ENCODE measurements around the gene RAPGEF4.
"Not testable (repeated sequence)": the region's sequence is repeated elsewhere in the genome, so short reads cannot be mapped to it uniquely, and the experiment has no call there.

Gene RAPGEF4

DNA sequence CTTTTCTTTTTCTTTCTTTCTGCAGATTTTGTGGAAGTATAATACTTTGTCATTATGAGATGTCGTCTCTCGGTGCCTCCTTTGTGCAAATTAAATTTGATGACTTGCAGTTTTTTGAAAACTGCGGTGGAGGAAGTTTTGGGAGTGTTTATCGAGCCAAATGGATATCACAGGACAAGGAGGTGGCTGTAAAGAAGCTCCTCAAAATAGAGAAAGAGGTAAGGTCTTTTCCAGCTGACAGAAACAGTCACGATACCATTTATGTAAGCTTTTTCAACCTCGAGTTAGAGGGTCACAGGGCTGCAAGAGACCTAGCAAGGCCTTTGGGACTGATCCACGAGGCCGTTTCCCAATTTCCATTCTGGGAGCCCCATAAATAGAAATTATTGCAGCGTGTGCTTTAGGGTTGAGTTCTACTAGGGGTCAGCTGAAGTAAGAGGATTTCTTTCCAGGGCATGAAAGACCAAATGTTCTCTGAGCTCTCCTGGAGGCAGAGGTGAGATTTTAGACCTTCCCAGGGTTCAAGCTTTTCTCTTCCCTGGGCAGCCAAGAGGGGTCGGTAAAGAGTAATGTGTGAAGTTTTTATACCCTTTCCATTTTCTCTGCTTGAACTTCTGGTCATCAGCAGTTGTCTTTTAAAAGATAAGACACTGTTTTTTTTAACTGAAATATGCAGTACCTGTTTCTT is 355.5 kb downstream of the RAPGEF4 start:
- DNase-seq (ENCODE audit: low spot score), result no peak
- in situ Hi-C loops (cut with MboI; ENCODE audit: low sequenced_read_pairs, unreplicated experiment), result no loop called here

GRCh38 chr2:173091910-173092309 is 356.3 kb downstream of the RAPGEF4 start:
- no peak for DNase-seq (ENCODE audit: low spot score)
- TF ChIP-seq, protein P1, sequence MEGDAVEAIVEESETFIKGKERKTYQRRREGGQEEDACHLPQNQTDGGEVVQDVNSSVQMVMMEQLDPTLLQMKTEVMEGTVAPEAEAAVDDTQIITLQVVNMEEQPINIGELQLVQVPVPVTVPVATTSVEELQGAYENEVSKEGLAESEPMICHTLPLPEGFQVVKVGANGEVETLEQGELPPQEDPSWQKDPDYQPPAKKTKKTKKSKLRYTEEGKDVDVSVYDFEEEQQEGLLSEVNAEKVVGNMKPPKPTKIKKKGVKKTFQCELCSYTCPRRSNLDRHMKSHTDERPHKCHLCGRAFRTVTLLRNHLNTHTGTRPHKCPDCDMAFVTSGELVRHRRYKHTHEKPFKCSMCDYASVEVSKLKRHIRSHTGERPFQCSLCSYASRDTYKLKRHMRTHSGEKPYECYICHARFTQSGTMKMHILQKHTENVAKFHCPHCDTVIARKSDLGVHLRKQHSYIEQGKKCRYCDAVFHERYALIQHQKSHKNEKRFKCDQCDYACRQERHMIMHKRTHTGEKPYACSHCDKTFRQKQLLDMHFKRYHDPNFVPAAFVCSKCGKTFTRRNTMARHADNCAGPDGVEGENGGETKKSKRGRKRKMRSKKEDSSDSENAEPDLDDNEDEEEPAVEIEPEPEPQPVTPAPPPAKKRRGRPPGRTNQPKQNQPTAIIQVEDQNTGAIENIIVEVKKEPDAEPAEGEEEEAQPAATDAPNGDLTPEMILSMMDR (IDR thresholded peaks at IDR 0.05; ENCODE audit: borderline replicate concordance, control extremely low read depth, extremely low read depth, insufficient read depth, missing control alignments), result no peak

More for the DNA sequence above, 355.5 kb downstream of the RAPGEF4 start:
- TF ChIP-seq, protein P1 (IDR thresholded peaks at IDR 0.05; ENCODE audit: borderline replicate concordance, control extremely low read depth, extremely low read depth, insufficient read depth, missing control alignments), result no peak

GRCh38 chr2:173092844-173093402 is 357.3 kb downstream of the RAPGEF4 start:
- in situ Hi-C loops (cut with MboI; ENCODE audit: low sequenced_read_pairs, unreplicated experiment), result no loop called here
- no peak for DNase-seq (ENCODE audit: low spot score)
- TF ChIP-seq, protein P1 (IDR thresholded peaks at IDR 0.05; ENCODE audit: borderline replicate concordance, control extremely low read depth, extremely low read depth, insufficient read depth, missing control alignments), result no peak

More at GRCh38 chr2:173091910-173092309, 356.3 kb downstream of the RAPGEF4 start:
- in situ Hi-C loops (cut with MboI; ENCODE audit: low sequenced_read_pairs, unreplicated experiment), result no loop called here

DNA sequence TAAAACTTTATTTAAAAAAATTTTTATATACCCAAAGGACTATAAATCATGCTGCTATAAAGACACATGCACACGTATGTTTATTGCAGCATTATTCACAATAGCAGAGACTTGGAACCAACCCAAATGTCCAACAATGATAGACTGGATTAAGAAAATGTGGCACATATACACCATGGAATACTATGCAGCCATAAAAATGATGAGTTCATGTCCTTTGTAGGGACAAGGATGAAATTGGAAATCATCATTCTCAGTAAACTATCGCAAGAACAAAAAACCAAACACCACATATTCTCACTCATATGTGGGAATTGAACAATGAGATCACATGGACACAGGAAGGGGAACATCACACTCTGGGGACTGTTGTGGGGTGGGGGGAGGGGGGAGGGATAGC is 358.0 kb downstream of the RAPGEF4 start:
- DNase-seq (ENCODE audit: low spot score); in situ Hi-C loops (cut with MboI; ENCODE audit: low sequenced_read_pairs, unreplicated experiment): not testable (repeated sequence)

DNA sequence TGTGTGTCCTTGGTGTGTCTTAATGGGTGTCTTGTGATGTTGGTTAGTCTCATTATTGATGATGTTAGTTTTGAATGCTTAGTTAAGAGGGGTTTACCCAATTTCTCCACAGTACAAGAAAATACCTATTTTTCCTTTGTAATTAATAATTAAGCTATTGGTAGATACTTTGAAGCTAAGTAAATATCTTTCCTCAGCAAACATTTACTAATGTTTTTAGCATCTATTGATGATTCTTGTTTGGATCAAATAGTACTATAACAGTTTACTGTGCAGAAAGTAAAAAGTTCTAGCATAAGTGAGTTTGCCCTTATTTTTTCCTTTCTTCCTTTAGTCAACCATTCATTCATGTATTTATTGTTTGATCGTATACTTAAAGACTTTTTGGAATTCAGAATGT is 359.1 kb downstream of the RAPGEF4 start:
- DNase-seq (ENCODE audit: low spot score), result no peak
- TF ChIP-seq, protein P1 (IDR thresholded peaks at IDR 0.05; ENCODE audit: borderline replicate concordance, control extremely low read depth, extremely low read depth, insufficient read depth, missing control alignments), result no peak
- in situ Hi-C loops (cut with MboI; ENCODE audit: low sequenced_read_pairs, unreplicated experiment), result no loop called here

GRCh38 chr2:173095356-173095755 is 359.7 kb downstream of the RAPGEF4 start:
- no peak for DNase-seq (ENCODE audit: low spot score)
- in situ Hi-C loops (cut with MboI; ENCODE audit: low sequenced_read_pairs, unreplicated experiment), result no loop called here
- TF ChIP-seq, protein P1 (IDR thresholded peaks at IDR 0.05; ENCODE audit: borderline replicate concordance, control extremely low read depth, extremely low read depth, insufficient read depth, missing control alignments), result no peak

DNA sequence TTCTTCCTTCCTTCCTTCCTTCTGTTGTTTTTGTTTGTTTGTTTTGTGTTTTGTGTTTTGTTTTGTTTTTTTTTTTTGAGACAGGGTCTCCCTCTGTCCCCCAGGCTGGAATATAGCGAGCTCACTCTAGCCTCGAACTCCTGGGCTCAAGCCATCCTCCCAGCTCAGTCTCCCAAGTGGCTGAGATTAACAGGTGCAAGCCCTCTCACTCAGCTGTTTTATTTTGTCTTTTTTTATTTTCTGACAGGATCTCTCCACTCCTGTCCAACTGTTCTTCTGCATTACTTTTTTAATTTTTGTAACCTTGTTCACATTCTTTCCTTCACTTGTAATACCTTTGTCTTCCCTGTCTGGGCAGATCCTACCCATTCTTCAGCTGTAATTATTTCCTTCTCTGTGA is 363.6 kb downstream of the RAPGEF4 start:
- in situ Hi-C loops (cut with MboI; ENCODE audit: low sequenced_read_pairs, unreplicated experiment), result no loop called here
- TF ChIP-seq, protein P1 (IDR thresholded peaks at IDR 0.05; ENCODE audit: borderline replicate concordance, control extremely low read depth, extremely low read depth, insufficient read depth, missing control alignments), result no peak
- DNase-seq (ENCODE audit: low spot score), result no peak
